22Rv1 (cell line): ENCODE measurements around the gene CARS1.

Source experiments
- H3K27ac ChIP-seq: fragments of 450-650 bp; 2 replicates; pipeline ENCODE4 v1.5.1; 2017
- CTCF ChIP-seq: fragments of 450-650 bp; IDR thresholded peaks from 2 replicates; pipeline ENCODE4 v1.5.1; 2017; ENCODE audit warnings: mild to moderate bottlenecking
- ZFX ChIP-seq: fragments of 450-650 bp; IDR thresholded peaks from 2 replicates; pipeline ENCODE4 v1.6.1; 2017; ENCODE audit warnings: antibody characterized with exemption, borderline replicate concordance

Gene CARS1

GRCh38 chr11:2977113-2977512 lies 80.1 kb downstream of the CARS1 start:
- TF ChIP-seq ZFX (no peak), CTCF (no peak)
- no peak overlapping the region for H3K27ac ChIP-seq

- H3K27ac ChIP-seq = no peak overlapping the region
- TF ChIP-seq CTCF = no peak
- no peak for TF ChIP-seq ZFX
Observed at GRCh38 chr11:2976294-2977063, 80.7 kb downstream of the CARS1 start.

DNA sequence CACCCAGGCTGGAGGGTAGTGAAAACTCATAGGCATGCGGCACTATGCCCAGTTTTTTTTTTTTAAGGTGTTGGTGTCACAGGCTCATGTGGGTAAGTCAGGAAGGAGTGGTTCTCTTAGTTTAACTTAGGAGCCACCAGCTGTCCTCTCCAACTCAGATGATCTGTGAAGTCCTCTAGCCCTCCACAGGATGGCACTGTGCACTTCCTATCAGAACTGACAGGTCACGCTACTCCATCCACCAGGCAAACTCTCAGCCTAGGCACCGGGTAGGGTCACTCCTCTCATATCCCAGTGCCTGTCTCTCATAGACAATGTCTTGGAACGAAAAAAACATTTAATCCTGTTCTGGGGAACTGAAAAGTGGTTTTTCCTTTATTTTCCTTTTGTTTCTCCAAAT lies 81.6 kb downstream of the CARS1 start:
- no peak overlapping the region for H3K27ac ChIP-seq
- TF ChIP-seq ZFX = no peak
- peak; percentile 41 for TF ChIP-seq CTCF

- no peak overlapping the region for H3K27ac ChIP-seq
- TF ChIP-seq CTCF = no peak
- no peak for TF ChIP-seq ZFX
Observed at GRCh38 chr11:2974272-2974671, 83.0 kb downstream of the CARS1 start.

GRCh38 chr11:2968341-2968900 lies 88.8 kb downstream of the CARS1 start:
- H3K27ac ChIP-seq = no peak overlapping the region
- TF ChIP-seq CTCF (no peak), ZFX (no peak)

DNA sequence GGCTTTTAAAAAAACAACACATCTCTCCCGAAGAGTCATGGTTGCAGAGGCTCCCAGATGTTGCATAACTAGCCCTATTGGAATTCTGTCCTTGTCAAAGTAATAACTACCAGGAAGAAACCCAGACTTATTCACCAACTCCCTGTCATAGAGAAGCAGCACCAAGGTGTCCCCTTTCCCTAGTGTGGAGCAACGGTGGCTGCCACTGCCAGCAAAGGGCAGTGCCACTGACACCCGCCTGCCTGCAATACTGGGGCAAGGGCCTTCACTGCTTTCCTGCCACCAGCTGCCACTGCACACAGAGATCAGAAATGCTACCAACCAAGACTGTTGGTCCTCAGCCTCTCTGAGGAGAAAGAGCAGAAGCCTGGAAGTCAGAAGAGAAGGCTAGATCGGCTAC lies 92.4 kb downstream of the CARS1 start:
- TF ChIP-seq CTCF (no peak), ZFX (no peak)
- H3K27ac ChIP-seq = no peak overlapping the region

DNA sequence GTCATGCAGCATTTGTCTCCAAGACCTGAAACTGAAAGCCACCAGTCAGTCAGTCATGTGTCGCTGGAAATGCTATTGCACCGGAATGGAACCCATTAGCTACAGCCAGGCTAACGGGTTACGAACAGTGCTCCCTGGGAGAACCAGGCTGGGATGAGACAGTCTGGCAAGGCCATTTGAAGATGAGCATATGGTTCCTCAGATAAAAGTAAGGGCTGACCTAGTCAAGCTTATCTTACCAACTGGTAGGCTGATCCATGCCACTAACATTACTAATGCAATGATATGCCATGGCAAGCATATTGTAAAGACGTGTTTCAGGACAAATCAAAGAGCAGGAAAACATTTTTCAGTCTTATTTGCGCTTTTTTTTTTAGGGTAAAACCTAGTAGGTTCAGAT lies 93.5 kb downstream of the CARS1 start:
- no peak for TF ChIP-seq CTCF
- TF ChIP-seq ZFX = no peak
- H3K27ac ChIP-seq = no peak overlapping the region
